GM18858 (cell line): ENCODE data around the gene ENPP1.

ENCODE experiments used
- ATAC-seq: cut with Tn5 transposase; IDR thresholded peaks from one replicate; pipeline ENCODE4 v1.9.1; 2021; ENCODE audit not compliant: unreplicated experiment

ENPP1 gene

DNA sequence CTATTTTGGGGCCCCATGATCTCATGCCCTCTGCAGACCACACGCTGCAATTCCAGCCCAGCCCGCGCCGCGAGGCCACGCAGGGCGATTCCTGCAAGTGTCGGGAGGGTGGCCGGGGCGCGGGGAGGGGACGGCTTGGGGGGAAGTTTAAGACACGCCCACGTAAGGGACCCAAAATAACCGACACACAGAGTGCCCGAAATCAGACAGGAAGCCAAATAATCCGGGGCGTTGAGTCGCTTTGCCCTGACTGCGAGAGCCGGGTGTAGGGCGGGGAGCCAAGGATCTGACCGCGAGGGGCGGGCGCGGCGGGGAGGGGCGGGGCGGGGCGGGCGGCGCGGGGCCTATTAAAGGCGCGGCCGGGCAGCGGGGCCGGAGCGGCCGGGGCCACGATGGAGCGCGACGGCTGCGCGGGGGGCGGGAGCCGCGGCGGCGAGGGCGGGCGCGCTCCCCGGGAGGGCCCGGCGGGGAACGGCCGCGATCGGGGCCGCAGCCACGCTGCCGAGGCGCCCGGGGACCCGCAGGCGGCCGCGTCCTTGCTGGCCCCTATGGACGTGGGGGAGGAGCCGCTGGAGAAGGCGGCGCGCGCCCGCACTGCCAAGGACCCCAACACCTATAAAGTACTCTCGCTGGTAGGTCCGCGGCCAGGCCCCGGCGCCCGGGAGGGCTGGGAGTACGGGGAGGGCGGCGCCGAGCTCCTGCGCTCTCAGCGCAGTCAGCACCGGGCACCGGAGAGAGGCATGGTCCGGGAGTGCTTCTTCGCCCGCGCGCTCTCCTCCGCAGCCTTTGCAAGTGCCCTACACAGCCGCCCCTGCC lies at the start of gene ENPP1:
Gene ENPP1, plus strand, starts transcription at position 377 of the 816 bp plus-strand sequence. Its CDS starts 16 bp downstream, at position 393.
- ATAC-seq: no peak

DNA sequence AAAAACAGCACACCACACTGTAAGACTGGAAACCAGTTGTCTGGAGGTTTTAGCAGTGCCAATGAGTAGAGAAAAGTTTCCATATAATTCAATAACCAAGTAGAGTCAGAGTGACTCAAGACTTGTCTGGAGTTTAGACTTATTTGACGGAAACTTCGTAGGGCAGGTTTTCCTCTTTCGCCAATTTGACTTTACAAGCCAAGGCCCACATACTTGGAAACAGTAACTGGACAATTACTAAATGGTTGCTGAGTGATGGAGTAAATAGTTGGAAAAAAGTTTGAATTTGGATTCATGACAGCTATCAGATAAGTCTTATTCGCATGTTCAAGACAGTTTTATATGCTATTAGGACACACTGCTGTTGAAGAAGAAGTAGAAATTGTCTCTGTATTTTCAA lies 48.9 kb upstream of the ENPP1 start:
- ATAC-seq: no peak

DNA sequence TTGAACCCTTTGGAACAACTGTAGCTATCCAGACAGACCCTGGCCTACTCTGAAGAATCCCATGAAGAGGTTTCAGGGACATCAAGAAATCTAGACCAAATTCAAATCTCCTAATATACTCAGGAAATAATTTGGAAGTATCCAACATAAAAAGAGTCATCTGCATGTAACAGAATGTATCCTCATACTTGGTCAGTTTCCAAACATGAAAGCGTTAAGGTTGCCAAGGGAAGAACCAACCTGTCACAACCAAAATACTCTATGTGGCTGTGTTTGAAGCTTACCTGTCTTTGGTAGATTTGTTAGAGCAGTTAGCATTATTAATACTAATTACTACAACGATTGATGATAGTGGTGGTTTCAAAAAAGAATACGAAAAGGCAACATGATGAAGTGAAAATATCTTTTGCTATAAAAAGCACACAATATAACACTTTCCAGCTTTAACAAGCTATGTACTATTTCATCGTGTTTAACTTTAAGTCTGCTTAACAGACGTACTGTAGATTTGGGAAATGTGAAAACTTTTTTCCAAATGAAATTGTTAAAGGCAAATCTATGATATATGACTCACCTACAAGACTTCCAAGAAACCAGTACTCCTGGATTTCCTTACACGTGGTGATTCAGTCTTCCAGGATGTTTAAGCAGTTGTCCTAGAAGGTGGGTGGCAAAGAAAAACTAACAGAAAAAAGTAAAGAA lies 46.6 kb upstream of the ENPP1 start:
- no peak for ATAC-seq

DNA sequence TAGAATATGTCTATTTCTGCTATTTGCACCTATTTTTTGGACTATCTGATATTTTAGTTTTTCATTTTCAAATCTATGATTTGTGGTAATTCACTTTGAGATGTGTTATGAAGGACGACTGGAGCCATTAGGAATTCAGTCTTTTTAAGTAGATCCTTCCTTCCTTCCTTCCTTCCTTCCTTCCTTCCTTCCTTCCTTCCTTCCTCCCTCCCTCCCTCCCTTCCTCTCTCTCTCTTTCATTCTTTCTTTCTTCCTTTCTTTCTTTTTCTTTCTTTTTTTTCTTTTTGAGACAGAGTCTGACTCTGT lies 46.1 kb upstream of the ENPP1 start:
- ATAC-seq: no peak

DNA sequence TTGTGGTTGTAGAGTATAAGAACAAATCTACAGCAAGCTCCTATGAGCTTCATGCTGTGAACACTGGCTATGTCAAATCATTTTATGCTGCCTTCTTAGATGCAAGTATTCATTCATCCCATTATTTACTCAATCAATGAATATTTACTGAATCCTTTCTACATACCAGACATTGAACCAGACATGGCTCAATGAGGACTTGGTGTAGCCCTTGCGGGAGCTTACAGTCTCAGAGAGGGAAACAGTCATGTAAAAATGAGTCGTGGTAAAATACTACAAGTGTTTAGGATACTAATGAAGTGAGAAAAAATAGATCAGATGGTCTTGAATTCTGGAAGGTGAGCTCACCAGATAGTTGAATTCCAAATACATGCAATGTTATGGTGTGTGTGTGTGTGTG lies 44.8 kb upstream of the ENPP1 start:
- no peak for ATAC-seq

DNA sequence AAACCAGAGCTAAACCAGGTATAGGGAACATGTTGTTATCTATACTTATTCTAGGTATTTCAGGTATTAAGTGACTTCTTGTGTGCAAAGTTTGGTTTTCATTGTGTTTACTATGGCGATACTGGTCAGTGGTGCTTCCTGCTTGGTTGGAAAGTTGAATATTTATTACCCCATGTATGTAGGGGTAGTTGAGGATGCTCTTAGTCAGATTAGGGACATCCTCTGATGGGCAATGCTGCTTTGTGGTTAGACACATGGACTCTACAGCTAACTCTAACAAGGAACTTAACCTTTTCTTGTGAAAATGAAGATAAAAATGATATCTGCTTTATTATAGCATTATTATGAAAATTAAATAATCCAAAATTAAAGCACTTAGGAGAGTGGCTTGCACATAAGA lies 44.1 kb upstream of the ENPP1 start:
- ATAC-seq: no peak

DNA sequence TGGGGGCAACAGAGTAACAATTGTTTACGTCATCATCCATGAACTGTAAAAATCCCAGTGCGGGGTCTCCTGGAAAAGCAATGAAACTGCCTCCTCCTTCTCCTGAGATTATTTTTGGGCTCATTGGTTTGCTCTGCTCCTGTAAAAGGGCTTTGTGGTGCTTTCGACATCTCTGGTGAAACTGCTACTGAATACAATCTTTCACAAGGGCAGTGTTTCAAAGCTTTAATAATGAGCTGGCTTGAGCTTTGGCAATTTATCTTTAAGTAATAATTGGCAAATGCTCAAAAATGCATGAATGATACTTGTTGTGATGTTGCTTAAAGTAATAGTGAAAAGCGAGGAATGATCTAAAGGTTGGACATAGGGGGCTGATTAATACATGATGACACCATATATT lies 43.5 kb upstream of the ENPP1 start:
- ATAC-seq: no peak

DNA sequence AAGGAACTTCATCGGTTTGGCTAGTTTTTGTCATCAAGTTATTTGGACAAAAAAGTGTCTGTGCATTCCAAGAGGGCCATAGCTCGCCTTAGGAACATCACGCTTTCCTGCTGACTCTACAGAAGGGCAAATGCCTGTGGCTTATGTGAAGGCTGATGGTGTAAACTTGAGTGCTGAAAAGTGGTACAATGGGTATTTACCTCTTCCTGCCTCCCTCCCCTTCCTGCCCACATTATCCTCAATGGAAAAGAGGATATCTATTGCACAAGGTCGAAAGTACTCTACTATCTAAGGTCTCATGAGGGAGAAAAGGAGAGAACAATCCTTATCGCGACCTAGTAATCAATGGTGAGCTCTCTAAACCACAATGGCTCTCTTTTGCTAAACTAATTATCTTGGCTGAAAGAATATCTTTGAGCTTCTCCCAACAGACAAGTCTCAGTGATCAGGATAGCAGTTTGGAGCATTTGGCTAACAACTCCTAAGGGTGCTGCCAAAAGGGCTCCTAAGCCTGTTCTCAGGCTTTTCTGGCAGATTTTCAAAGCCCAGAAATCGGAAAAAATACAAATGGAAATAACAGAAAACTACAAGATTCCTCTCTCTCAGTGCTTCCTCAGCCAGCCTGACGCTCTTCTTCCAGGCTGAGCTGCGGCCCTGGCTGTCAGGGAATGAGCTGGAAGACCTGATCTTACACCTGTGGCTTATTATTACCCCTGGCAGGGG lies 42.6 kb upstream of the ENPP1 start:
- ATAC-seq: no peak

DNA sequence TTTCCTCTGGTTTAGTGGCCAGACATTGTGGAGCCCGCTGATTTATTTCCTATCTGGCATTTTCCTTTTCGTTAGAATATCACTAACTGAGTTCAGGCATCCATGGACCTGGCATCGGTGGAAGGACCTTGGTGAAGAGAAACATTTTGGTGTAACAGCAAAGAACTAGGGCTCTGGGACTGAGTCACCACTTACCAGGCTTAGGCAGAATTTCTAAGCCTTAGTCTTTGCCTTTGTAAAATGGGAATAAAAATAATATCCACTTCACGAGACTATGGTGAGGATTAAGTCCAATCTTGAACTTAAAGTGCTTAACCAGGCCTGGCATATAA lies 42.0 kb upstream of the ENPP1 start:
- no peak for ATAC-seq

DNA sequence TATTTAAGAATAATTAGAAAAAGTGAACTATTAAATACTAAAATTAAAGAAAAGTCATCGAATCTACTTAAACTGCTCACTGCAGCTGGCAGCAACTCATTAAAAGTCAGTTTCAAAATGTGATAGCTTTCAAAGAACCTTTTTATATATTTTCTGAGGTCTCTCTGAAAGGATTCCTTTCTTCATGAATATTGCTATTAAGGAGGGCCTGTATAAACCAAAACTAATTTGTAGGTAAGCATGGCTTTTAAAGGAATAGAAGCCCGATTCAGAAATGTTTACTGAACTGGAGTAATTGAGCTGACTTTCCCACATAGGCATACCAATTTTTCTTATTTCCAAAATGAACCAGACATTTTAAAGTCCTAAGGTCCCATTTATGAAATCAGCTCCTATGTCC lies 41.2 kb upstream of the ENPP1 start:
- no peak for ATAC-seq

DNA sequence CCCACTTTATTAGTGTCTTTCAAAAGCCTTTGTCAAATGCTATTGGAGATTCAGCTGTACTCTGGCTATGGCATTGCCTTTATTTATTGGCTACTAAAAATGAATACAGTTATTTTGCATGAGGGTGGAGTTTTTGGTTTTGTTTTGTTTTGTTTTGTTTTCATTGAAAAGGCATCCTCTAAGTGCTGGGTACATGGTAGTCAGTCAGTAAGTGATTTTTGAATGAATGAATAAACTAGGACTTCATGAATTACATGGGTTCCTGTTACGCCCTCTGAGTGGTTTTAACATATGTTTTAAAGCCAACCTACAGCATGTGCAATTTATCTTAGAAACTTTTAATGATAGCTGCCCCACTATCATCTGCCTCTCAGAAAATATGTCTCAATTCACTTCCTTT lies 38.9 kb upstream of the ENPP1 start:
- ATAC-seq: no peak

DNA sequence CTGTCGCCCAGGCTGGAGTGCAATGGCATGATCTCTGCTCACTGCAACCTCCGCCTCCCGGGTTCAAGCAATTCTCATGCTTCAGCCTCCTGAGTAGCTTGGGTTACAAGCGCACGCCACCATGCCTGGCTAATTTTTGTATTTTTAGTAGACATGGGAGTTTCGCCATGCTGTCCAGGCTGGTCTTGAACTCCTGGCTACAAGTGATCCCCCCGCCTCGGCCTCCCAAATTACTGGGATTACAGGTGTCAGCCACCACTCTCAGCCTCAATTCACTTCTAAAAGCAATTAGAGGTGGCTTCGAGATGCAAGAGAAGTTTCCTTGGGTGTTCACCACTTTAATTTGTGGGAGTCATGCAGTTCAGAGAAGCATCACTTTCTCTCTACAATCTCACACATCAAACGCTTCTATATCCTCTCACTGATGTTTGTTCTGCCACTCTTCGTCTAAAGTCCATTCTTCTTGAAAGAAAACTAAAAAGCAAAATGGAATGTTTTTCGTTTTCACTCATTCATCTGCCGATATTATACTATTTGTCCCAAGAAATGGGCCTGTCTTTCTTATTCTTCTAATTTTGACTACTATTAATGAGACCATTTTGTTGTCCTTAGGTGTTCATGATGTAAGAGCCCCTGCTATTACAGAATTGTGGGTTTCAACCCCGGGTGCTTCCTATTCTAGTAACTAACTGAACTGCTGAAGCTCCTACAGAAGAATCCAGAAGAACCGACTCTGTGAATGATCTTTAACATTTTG lies 38.3 kb upstream of the ENPP1 start:
- no peak for ATAC-seq

DNA sequence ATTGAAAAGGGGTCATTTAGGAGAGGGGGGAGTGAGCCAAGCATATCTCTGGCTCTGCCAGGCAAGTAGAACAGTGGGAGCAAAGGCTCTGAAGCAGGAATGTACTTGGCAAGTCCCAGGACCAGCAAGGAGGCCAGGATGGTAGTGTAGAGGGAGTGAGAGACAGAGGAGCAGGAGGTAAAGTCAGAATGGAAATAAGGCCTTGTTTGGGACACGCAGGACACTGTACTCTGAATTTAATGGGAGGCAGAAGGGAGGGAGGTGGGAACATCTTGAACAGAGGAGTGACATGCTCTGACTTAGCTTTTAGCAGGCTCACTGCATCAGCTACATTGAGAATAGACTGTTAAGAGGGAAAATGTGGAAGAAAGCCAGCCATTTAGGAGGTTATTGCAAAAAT lies 37.0 kb upstream of the ENPP1 start:
- ATAC-seq: no peak

DNA sequence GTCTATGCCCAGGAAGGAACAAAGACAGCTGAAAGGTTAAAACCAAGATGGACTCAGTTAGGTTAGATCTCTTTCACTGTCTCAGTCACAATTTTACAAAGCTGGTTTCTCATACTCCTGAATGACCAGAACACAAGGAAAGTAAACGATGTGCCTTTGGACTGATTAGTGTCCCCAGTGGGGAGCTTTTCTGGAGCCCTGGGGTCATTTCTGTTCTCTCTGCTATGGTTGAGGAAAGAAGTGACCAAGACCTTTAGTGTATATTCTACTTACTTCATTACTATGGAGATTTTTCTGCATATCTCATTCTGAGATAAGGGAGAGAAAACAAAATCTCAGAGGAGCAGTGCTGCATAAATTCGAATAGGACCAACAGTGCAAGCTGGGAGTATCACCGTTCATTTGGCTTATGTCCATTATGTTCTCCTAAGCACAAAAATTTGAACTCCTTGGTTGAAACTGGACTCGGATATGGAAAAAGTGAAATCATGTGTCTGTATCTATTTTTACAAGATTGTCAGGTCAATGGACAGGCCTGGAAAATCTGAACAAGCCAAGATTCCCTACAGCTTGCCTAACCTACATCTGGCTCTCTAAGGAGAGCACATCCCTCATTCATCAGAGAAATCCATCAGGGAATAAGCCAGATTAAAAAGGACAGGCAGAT lies 34.4 kb upstream of the ENPP1 start:
- no peak for ATAC-seq

DNA sequence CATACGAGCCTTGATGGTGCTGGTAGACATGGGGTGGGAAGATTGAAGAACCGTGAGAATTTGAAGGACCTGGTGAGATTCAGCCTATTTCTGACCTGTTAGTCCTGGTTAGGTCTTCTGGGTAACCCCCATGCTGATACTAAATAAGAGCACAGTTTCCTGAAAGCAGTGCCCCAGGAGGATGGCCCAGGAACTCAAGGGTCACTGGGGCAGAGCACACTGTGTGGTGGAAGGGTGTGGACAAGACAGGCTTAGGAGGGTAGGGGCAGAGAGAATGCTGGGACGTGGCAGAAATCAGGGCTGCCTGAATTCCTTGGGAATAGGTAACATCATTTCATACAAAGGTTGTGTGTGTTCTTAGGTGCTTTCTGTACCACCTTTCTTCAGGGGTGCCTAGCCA lies 31.9 kb upstream of the ENPP1 start:
- ATAC-seq: no peak

DNA sequence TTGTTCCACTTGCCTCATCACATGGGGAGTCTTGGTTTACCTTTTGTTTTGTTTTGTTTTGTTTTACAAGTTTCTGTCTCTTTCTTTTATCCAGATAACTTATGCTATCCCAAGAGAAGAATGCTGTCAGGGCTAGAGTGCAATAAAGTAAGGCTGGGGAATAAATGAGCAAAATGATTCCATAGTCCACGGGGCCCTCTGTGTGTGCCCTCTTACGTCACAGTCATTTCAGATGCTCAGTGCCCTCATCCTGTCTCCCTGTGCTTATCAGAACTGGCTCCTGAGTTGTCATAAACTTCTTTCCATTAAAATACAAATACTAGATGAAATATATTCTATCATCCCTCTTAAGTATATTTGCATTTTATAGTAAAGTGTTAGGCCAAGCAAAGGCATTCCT lies 30.8 kb upstream of the ENPP1 start:
- ATAC-seq: no peak

DNA sequence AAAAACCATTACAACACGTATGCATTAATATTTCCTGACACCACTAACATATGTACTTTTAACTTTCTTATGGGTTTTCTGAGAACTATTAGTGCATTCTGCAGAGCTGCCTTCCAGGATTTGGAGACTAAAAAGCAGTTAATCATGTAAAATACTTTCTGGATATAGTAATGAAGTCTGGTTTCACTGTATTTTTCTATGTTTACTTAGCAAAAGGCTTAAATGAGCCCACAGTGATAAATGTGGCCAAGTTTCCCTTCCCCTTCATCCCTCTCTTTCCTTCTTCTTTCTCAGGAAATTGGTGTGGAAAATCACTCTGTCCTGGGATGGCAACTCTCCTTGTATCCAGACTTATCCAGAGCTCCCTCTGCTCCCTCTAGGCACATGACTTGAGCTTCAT lies 29.7 kb upstream of the ENPP1 start:
- no peak for ATAC-seq

DNA sequence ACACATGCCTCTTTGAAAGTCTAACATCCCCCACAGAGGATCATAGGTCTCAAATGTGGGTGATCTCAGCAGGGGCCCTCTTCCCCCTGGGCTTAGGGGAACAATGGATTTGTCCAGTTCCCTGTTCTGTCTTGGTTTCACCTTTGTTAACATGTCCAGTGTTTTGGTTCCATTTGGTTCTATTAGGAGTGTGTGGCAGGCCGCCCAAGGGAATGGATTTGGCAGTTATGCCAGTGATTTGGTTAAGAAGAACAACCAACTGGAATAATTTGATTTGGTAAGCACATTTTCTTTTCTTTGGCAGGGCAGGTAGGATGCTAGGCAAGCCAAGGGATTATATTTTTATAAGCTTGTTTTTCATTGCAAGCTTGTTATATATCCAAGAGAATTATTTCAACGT lies 28.5 kb upstream of the ENPP1 start:
- ATAC-seq: no peak

DNA sequence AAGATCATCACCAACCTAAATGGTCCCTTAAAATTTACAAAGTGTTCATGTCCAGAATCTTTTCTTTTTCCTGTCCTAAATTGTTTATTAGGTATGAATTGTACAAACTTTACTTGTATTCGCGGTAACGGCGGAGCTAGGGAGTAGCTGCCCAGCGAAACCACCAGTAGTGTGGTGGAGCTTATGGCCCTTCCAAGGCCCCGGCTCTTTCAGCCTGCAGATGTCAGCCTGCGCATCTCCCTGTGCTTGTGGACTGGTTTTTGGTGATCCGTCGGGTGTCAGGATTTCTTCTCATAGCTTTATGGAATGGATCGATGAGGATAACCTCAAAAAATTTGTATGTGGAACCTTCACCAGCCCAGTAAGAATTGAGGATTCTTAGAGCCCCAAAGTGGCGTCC lies 27.2 kb upstream of the ENPP1 start:
- no peak for ATAC-seq

DNA sequence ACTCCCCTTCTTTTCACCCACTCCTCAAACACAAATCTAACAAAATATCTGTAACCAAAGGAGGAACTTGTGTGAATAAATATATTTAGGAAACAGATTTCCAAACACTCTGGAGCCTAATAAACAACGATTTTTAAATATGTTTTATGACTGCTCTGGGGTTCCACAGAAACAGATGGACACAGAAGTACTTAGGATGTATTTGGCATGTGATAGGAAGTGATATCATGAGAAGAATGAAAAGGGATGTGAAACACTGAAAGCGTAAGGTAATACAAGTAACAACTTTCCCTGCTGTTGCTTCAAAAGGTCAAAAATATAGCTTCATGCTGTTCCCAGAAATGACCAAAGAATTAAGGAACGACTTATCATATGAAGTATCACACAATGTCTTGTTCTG lies 26.1 kb upstream of the ENPP1 start:
- ATAC-seq: no peak

DNA sequence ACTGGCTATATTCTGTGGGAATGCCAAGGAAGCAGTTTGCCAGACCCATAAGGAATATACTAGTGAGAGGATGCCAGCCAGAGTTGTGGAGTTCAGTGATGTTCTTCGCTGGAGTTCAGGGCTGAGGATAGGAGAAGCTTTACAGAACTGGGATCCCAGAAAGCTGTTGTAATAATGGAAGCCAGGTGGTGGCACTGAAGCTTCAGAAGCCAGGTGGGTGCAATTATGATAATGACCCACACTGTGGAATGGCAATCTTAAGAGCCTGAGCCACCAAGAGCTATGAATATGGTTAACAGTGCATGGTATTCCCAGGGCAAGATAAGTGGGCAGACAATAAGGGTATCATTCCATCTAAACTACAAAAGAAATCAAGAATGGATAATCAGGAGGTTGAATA lies 25.1 kb upstream of the ENPP1 start:
- ATAC-seq: no peak
